Right atrium auricular region (tissue), 2 donors: ENCODE data around the gene CFAP52. TPM values are rescaled to one million over a fixed set of nuclear protein-coding genes. Genes with fewer than 3 reads are reported as not detected.

Experiments
- DNase-seq: peaks from one replicate; pipeline ENCODE4 v3.0.0-alpha.2; 2019; ENCODE audit warnings: low spot score
- H3K27ac ChIP-seq, 2 donors: fragments of 200-600 bp; sonication (generic); 1 replicate in 1 of 2; 2 replicates in 1 of 2; pipeline ENCODE4 v1.5.1; 2016 to 2019
- H3K27me3 ChIP-seq, 2 donors: fragments of 200-600 bp; sonication (generic); one replicate each; pipeline versions ENCODE4 v1.5.1 to v1.6.0; 2017 to 2019
- H3K36me3 ChIP-seq: fragments of 200-600 bp; sonication (generic); one replicate; pipeline ENCODE4 v1.5.1; 2016
- H3K4me1 ChIP-seq, 2 donors: fragments of 200-600 bp; sonication (generic); one replicate each; pipeline versions ENCODE4 v1.5.1 to v1.6.0; 2017 to 2019
- H3K4me3 ChIP-seq, 2 donors: fragments of 200-600 bp; sonication (generic); 1 replicate in 1 of 2; 2 replicates in 1 of 2; pipeline ENCODE4 v1.5.1; 2017 to 2019; ENCODE audit warnings: mild to moderate bottlenecking in 1 of 2, moderate library complexity in 1 of 2
- H3K9me3 ChIP-seq, 2 donors: fragments of 200-600 bp; sonication (generic); one replicate each; pipeline ENCODE4 v1.5.1; 2019
- CTCF ChIP-seq, 2 donors: fragments of 200-600 bp; sonication (generic); IDR thresholded peaks; one replicate each; pipeline ENCODE4 v1.5.1; 2019; ENCODE audit warnings: antibody characterized with exemption in 2 of 2
- total RNA-seq, 2 donors: library from RNA; depleted of rRNA; stranded (reverse); fragments of >200 nt; gene quantifications; one replicate each; pipeline ENCODE4 v1.1.0, GENCODE V29; 2016

The CFAP52 gene
- total RNA-seq, 2 donors from 2014 or later, result 1.1 TPM; not detected in 1

- no peaks in the 10 kb centered on the region for H3K4me1 ChIP-seq
- TF ChIP-seq CTCF (IDR thresholded peaks at IDR 0.05), result no peak
- H3K27ac ChIP-seq, result no peak overlapping the region
- H3K9me3 ChIP-seq, result no peaks in the 10 kb centered on the region
- DNase-seq, result no peak
- no peak overlapping the region for H3K4me3 ChIP-seq
- H3K27me3 ChIP-seq, result no peaks in the 10 kb centered on the region
- H3K36me3 ChIP-seq, result no peaks in the 10 kb centered on the region
These were observed 93.1 kb downstream of the CFAP52 start for GRCh38 chr17:9669551-9670008.

- H3K27me3 ChIP-seq, result no peaks in the 10 kb centered on the region
- no peak for DNase-seq
These were observed 94.2 kb downstream of the CFAP52 start for GRCh38 chr17:9670596-9670995.

GRCh38 chr17:9671559-9671958, 95.1 kb downstream of the CFAP52 start:
- H3K9me3 ChIP-seq, result no peaks in the 10 kb centered on the region
- no peak for TF ChIP-seq CTCF (IDR thresholded peaks at IDR 0.05)

More at GRCh38 chr17:9670596-9670995, 94.2 kb downstream of the CFAP52 start:
- Histone ChIP-seq H3K36me3 (no peaks in the 10 kb centered on the region), H3K4me3 (no peak overlapping the region), H3K9me3 (no peaks in the 10 kb centered on the region), H3K4me1 (no peaks in the 10 kb centered on the region), H3K27ac (no peak overlapping the region)
- TF ChIP-seq CTCF (IDR thresholded peaks at IDR 0.05), result no peak

GRCh38 chr17:9672266-9672665, 95.8 kb downstream of the CFAP52 start:
- H3K4me1 ChIP-seq, result no peaks in the 10 kb centered on the region
- H3K36me3 ChIP-seq, result no peaks in the 10 kb centered on the region
- no peaks in the 10 kb centered on the region for H3K9me3 ChIP-seq
- no peak for DNase-seq
- H3K27ac ChIP-seq, result no peak overlapping the region
- TF ChIP-seq CTCF (IDR thresholded peaks at IDR 0.05), result no peak
- no peaks in the 10 kb centered on the region for H3K27me3 ChIP-seq
- H3K4me3 ChIP-seq, result no peak overlapping the region

More at GRCh38 chr17:9671559-9671958, 95.1 kb downstream of the CFAP52 start:
- Histone ChIP-seq H3K27me3 (no peaks in the 10 kb centered on the region), H3K4me1 (no peaks in the 10 kb centered on the region), H3K4me3 (no peak overlapping the region), H3K27ac (no peak overlapping the region), H3K36me3 (no peaks in the 10 kb centered on the region)
- no peak for DNase-seq

GRCh38 chr17:9672691-9673090, 96.2 kb downstream of the CFAP52 start:
- TF ChIP-seq CTCF (IDR thresholded peaks at IDR 0.05), result no peak
- no peaks in the 10 kb centered on the region for H3K4me1 ChIP-seq
- DNase-seq, result no peak

GRCh38 chr17:9676084-9676483, 99.6 kb downstream of the CFAP52 start:
- DNase-seq, result no peak
- H3K27me3 ChIP-seq, result no peaks in the 10 kb centered on the region
- no peak overlapping the region for H3K27ac ChIP-seq
- H3K4me1 ChIP-seq, result no peaks in the 10 kb centered on the region
- peaks cover 0 to 17% of the 10 kb centered on the region in 2 donors for H3K9me3 ChIP-seq
- no peak for TF ChIP-seq CTCF (IDR thresholded peaks at IDR 0.05)
- H3K4me3 ChIP-seq, result no peak overlapping the region
- no peaks in the 10 kb centered on the region for H3K36me3 ChIP-seq

More at GRCh38 chr17:9672691-9673090, 96.2 kb downstream of the CFAP52 start:
- Histone ChIP-seq H3K27ac (no peak overlapping the region), H3K4me3 (no peak overlapping the region), H3K36me3 (no peaks in the 10 kb centered on the region), H3K27me3 (no peaks in the 10 kb centered on the region), H3K9me3 (no peaks in the 10 kb centered on the region)
